Right renal pelvis (tissue), 4 donors: Measurements from ENCODE around the gene SRGAP3. TPM values are rescaled to one million over a fixed set of nuclear protein-coding genes. Genes with fewer than 3 reads are reported as not detected.
"Not testable (repeated sequence)": the region's sequence is repeated elsewhere in the genome, so short reads cannot be mapped to it uniquely, and the experiment has no call there.

Source experiments
- DNase-seq, 4 donors: peaks; one replicate each; pipeline ENCODE4 v3.0.0-alpha.2; 2013; ENCODE audit warnings: low read depth in 4 of 4, low spot score in 3 of 4, missing footprints in 1 of 4
- polyA plus RNA-seq, 4 donors: library from polyadenylated mRNA; unstranded; fragments of 120-200 nt; gene quantifications; one replicate each; pipeline ENCODE4 v1.2.1, GENCODE V29; 2013; ENCODE audit not compliant: insufficient read length in 4 of 4

The SRGAP3 gene
- polyA plus RNA-seq = 10 to 100 TPM; 15.0 to 17.0 (median 15.9) TPM

GRCh38 chr3:9249273-9250192 is at the start of gene SRGAP3:
Gene SRGAP3 (minus strand): TSS chr3:9249646. CDS start chr3:9248951, 695 bp downstream.
- DNase-seq = peak; percentile 90 to 94 (median 92)

- no peak for DNase-seq
Observed at GRCh38 chr3:9298236-9298635, 48.8 kb upstream of the SRGAP3 start.

- no peak for DNase-seq
Observed at GRCh38 chr3:9296241-9296640, 46.8 kb upstream of the SRGAP3 start.

- no peak for DNase-seq
Observed at GRCh38 chr3:9295007-9295406, 45.6 kb upstream of the SRGAP3 start.

- not testable (repeated sequence) for DNase-seq
Observed at GRCh38 chr3:9293953-9294352, 44.5 kb upstream of the SRGAP3 start.

GRCh38 chr3:9293076-9293475 is 43.6 kb upstream of the SRGAP3 start:
- no peak for DNase-seq

GRCh38 chr3:9292516-9292915 is 43.1 kb upstream of the SRGAP3 start:
- DNase-seq = no peak

- no peak for DNase-seq
Observed at GRCh38 chr3:9291821-9292410, 42.5 kb upstream of the SRGAP3 start.

GRCh38 chr3:9290566-9290965 is 41.1 kb upstream of the SRGAP3 start:
- DNase-seq = no peak

- DNase-seq = not testable (repeated sequence)
Observed at GRCh38 chr3:9281533-9281932, 32.1 kb upstream of the SRGAP3 start.

- DNase-seq = peak in 1 of 4 donors; percentile 12
Observed at GRCh38 chr3:9280451-9281219, 31.2 kb upstream of the SRGAP3 start.

- no peak for DNase-seq
Observed at GRCh38 chr3:9279966-9280365, 30.5 kb upstream of the SRGAP3 start.

GRCh38 chr3:9278498-9278897 is 29.1 kb upstream of the SRGAP3 start:
- no peak for DNase-seq

GRCh38 chr3:9278085-9278484 is 28.6 kb upstream of the SRGAP3 start:
- no peak for DNase-seq

GRCh38 chr3:9276761-9277370 is 27.4 kb upstream of the SRGAP3 start:
- no peak for DNase-seq

GRCh38 chr3:9271903-9272302 is 22.5 kb upstream of the SRGAP3 start:
- DNase-seq = no peak

GRCh38 chr3:9270704-9271103 is 21.3 kb upstream of the SRGAP3 start:
- no peak for DNase-seq

- no peak for DNase-seq
Observed at GRCh38 chr3:9266716-9267115, 17.3 kb upstream of the SRGAP3 start.

- no peak for DNase-seq
Observed at GRCh38 chr3:9260305-9260704, 10.9 kb upstream of the SRGAP3 start.

- DNase-seq = no peak
Observed at GRCh38 chr3:9257092-9257491, 7.6 kb upstream of the SRGAP3 start.

- DNase-seq = no peak
Observed at GRCh38 chr3:9255976-9256375, 6.5 kb upstream of the SRGAP3 start.
